Lower leg skin (tissue), 4 donors: ENCODE results near the gene ADGRD1. TPM values are rescaled to one million over a fixed set of nuclear protein-coding genes. Genes with fewer than 3 reads are reported as not detected.
"Not testable (repeated sequence)": the region's sequence is repeated elsewhere in the genome, so short reads cannot be mapped to it uniquely, and the experiment has no call there.

Experiments used
- DNase-seq, 2 donors: peaks; one replicate each; pipeline ENCODE4 v3.0.0-alpha.2; 2019; ENCODE audit warnings: low spot score in 2 of 2
- H3K4me3 ChIP-seq: fragments of 200-600 bp; sonication (generic); 2 replicates; pipeline ENCODE4 v1.5.1; 2017; ENCODE audit warnings: mild to moderate bottlenecking, low read depth; ENCODE audit not compliant: poor library complexity, severe bottlenecking
- POLR2A ChIP-seq, 2 donors: fragments of 450-650 bp; IDR thresholded peaks; one replicate each; pipeline ENCODE4 v1.6.1; 2016 to 2017; ENCODE audit warnings: antibody characterized with exemption in 2 of 2, mild to moderate bottlenecking in 1 of 2, moderate library complexity in 1 of 2
- WGBS, 2 donors: methylation state at CpG; one replicate each; pipeline ENCODE4 v1.1.5; 2018; 5-methylcytosine and 5-hydroxymethylcytosine counted together
- intact Hi-C: fragments of 100-400 bp; cut with DNase I; formaldehyde crosslinking; loops from one replicate; pipeline ENCODE4 v1.15.0; 2023; ENCODE audit warnings: low total_unique reads
- total RNA-seq, 4 donors: library from RNA; depleted of rRNA; stranded (reverse); fragments of >200 nt; gene quantifications; one replicate each; pipeline ENCODE4 v1.1.0, GENCODE V29; 2016
- TF ChIP-seq, protein P1 (sequence below), 3 donors: fragments of 450-650 bp; IDR thresholded peaks; one replicate each; pipeline ENCODE4 v1.5.1; 2016; ENCODE audit warnings: antibody characterized with exemption in 3 of 3, mild to moderate bottlenecking in 3 of 3, moderate library complexity in 2 of 3

Gene ADGRD1
- total RNA-seq, 4 donors from 2014 or later: 8.3 to 11.6 (median 8.9) TPM

DNA sequence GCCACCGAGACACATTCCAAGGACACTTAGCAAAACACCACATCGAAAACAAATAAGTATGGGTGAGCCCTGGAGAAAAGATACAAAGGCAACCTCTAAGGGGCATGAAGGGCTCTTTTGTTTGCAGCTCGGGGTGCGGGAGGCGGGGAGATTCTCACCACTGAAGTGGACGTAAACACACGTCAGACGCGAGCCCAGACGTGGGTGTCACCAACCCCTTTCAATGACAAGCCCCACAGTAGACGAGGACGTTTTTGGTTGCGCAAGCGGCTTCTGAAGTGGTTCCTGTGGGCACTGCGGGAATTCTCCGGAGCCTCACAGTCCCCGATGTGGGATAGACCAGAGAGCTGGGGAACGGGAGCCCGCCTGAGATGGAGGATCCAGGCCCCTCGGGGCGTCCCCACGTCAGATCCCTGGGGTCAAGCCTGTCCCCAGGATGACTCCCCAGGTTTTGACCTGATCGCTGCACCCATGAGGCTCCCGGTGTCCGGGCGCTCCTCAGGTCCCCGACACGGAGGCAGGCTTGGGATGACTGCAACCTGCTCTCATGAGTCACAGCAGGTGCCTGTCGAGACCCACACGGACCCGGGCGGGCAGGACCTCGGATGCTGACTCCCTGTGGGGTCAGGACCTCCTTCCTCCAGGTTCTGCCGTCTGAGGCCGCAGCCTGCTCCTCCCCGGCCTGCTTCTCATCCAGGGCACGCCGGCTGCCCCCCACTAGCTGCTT is 20.3 kb upstream of the ADGRD1 start:
- TF ChIP-seq, protein P1, sequence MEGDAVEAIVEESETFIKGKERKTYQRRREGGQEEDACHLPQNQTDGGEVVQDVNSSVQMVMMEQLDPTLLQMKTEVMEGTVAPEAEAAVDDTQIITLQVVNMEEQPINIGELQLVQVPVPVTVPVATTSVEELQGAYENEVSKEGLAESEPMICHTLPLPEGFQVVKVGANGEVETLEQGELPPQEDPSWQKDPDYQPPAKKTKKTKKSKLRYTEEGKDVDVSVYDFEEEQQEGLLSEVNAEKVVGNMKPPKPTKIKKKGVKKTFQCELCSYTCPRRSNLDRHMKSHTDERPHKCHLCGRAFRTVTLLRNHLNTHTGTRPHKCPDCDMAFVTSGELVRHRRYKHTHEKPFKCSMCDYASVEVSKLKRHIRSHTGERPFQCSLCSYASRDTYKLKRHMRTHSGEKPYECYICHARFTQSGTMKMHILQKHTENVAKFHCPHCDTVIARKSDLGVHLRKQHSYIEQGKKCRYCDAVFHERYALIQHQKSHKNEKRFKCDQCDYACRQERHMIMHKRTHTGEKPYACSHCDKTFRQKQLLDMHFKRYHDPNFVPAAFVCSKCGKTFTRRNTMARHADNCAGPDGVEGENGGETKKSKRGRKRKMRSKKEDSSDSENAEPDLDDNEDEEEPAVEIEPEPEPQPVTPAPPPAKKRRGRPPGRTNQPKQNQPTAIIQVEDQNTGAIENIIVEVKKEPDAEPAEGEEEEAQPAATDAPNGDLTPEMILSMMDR (IDR thresholded peaks at IDR 0.05): no peak
- no peak for TF ChIP-seq POLR2A (IDR thresholded peaks at IDR 0.05)
- WGBS, 2 donors: 68 to 82% methylated on average over 34 to 38 of the region's 38 CpGs
- intact Hi-C loops: no loop called here
- H3K4me3 ChIP-seq: no peak overlapping the region
- peak in 1 of 2 donors; percentile 86 for DNase-seq

DNA sequence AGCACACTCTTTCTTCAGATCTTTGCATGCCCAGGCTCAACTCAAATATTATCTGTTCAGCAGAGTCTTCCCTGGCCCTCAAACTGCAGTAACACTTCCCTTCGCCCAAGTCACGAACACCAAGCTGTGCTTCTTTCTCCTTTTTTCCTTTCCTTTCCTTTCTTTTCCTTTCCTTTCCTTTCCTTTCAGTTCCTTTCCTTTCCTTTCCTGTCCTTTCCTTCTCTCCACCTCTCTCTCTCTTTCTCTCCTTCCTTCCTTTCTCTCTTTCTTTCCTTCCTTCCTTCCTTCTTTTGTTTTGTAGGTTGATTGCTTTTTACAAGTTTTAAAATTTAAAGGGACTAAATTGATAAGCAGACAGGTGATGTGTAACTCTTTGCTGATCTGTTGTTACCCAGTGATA is 19.0 kb upstream of the ADGRD1 start:
- no peak overlapping the region for H3K4me3 ChIP-seq
- TF ChIP-seq, protein P1 (IDR thresholded peaks at IDR 0.05): no peak
- TF ChIP-seq POLR2A (IDR thresholded peaks at IDR 0.05): no peak
- 83 to 90% methylated on average over 2 of the region's 2 CpGs for WGBS, 2 donors
- intact Hi-C loops: no loop called here
- DNase-seq: no peak

DNA sequence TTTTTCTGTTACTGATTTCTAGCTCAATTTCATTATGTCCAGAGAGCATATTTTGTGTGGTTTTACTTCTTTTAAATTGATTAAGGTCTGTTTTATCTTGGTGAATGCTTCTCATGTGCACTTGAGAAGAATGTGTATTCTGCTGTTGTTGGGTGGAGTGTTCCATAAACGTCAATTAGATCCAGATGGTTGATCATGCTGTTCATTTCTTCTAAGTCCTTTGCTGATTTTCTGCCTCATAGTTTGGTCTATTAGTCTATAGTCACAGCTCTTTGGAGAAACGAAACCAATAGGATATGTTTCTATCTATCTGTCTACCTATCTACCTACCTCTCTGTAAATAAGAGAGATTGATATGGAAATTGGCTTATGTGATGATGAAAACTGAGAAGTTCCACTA is 17.1 kb upstream of the ADGRD1 start:
- intact Hi-C loops: no loop called here
- TF ChIP-seq, protein P1 (IDR thresholded peaks at IDR 0.05): no peak
- no peak for TF ChIP-seq POLR2A (IDR thresholded peaks at IDR 0.05)
- WGBS, 2 donors: 53 to 63% methylated on average over 2 of the region's 2 CpGs
- no peak for DNase-seq
- no peak overlapping the region for H3K4me3 ChIP-seq

DNA sequence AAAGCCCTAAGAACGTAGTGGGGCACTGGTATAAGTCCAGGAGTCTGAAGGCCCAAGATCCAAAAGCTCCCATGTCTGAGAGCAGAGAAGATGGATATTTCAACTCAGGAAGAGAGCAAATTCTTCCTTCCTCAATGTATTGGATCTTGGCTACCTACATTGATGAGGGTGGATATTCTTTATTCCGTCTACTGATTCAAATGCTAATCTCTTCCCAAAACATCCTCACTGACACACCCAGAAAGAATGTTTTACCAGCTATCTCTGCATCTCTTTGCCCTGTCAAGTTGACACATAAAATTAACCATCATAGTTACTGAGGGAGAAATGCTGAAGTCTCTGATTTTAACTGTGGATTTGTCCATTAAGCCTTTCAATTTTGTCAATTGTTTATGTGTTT is 16.6 kb upstream of the ADGRD1 start:
- WGBS, 2 donors: 43 to 51% methylated on average over 2 of the region's 2 CpGs
- DNase-seq: no peak
- TF ChIP-seq POLR2A (IDR thresholded peaks at IDR 0.05): no peak
- TF ChIP-seq, protein P1 (IDR thresholded peaks at IDR 0.05): no peak
- intact Hi-C loops: no loop called here
- H3K4me3 ChIP-seq: no peak overlapping the region

DNA sequence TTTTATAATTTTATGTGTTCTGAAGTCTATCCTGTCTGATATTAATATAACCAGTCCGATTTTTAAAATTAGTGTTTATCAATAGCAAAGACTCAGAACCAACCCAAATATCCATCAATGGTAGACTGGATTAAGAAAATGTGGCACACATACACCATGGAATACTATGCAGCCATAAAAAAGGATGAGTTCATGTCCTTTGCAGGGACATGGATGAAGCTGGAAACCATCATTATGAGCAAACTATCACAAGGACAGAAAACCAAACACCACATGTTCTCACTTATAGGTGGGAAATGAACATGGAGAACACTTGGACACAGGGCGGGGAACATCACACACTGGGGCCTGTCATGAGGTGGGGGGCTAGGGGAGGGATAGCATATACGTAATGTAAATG is 16.2 kb upstream of the ADGRD1 start:
- DNase-seq: peak in 1 of 2 donors; percentile 31
- H3K4me3 ChIP-seq, intact Hi-C loops: not testable (repeated sequence)
- WGBS, 2 donors: 87 to 91% methylated on average over 3 of the region's 3 CpGs

DNA sequence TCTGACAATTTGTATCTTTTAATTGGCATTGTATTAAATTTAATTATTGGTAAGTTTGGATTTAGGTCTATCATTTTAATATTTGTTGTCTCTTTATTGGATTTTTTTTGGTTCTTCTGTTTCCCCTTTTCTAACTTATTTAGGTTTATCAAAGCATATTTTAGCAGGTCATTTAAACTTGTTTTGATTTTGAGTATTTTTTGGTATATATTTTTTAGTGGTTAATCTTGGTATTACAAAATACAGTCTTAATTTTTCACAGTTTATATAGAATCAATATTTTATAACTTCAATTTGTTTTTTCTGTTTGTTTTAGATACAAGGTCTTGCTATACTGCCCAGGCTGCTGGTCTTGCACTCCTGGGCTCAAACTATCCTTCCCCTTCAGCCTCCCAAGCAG is 15.5 kb upstream of the ADGRD1 start:
- intact Hi-C loops: no loop called here
- no peak for TF ChIP-seq POLR2A (IDR thresholded peaks at IDR 0.05)
- TF ChIP-seq, protein P1 (IDR thresholded peaks at IDR 0.05): no peak
- peak in 1 of 2 donors; percentile 15 for DNase-seq
- no peak overlapping the region for H3K4me3 ChIP-seq
